ENCODE data around the gene AAR2.

AAR2 gene

DNA sequence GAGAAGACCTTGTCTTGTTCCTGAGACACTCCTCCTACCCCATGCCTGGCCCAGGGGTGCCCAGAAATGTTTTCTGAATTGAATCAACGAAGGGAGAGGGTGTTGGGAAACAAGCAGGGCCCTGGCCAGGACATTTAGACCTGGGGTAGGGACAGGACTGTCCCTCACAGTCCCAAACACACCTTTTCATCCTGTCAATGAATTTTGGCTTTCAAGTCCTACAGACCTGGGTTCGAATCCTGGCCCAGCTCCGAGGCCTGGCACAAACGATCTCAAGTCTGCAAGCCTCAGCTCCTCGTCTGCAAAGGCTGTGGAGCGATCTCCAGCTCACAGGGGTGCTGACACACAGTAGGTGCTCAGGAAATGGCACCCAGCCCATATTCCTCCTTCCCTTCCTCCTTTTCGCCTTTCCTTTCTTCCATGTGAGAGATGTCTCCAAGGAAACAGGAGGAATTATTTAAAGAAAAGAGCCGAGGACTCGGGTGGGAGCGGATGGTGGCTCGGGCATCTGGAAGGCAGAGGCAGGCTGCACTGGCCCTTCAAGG, 62.6 kb downstream of the AAR2 start:
- Histone ChIP-seq H3K4ac (ENCODE audit: low read depth in 1 of 2, low read length in 2 of 2) (no peak overlapping the region), H4K8ac (ENCODE audit: low read length) (no peak overlapping the region), H2BK120ac (ENCODE audit: low read depth, low read length) (no peak overlapping the region), H3K4me1 (ENCODE audit: control insufficient read depth, insufficient read depth, low read depth, low read length) (no peaks in the 10 kb centered on the region), H3K9ac (ENCODE audit: low read length) (no peak overlapping the region), H2BK12ac (ENCODE audit: low read length in 2 of 2) (no peak overlapping the region), H3K27ac (ENCODE audit: low read length, poor library complexity, severe bottlenecking) (no peak overlapping the region), H3K9me3 (ENCODE audit: control insufficient read depth, low read length) (no peaks in the 10 kb centered on the region), H3K79me1 (replicated peaks; ENCODE audit: low read length, poor library complexity, severe bottlenecking) (no peaks in the 10 kb centered on the region), H2AK5ac (ENCODE audit: low read length, severe bottlenecking) (no peak overlapping the region), H3K23ac (ENCODE audit: low read length in 2 of 2) (no peak overlapping the region), H3K4me2 (ENCODE audit: low read length, poor library complexity, severe bottlenecking) (no peak overlapping the region), H3K18ac (ENCODE audit: low read depth in 1 of 2, low read length in 2 of 2) (no peak overlapping the region), H3K27me3 (ENCODE audit: control insufficient read depth in 1 of 2, insufficient read depth in 1 of 2, low read length in 2 of 2) (peaks cover 71 to 86% of the 10 kb centered on the region in 2 experiments), H4K91ac (ENCODE audit: low read length) (no peak overlapping the region), H2AFZ (ENCODE audit: low read depth, low read length) (no peak overlapping the region), H2BK15ac (ENCODE audit: low read depth, poor library complexity, severe bottlenecking) (no peak overlapping the region), H2BK5ac (ENCODE audit: low read depth, low read length, poor library complexity, severe bottlenecking) (no peak overlapping the region), H3K4me3 (ENCODE audit: insufficient read depth in 1 of 2, low read depth in 1 of 2, low read length in 2 of 2) (no peak overlapping the region), H3K36me3 (ENCODE audit: control insufficient read depth in 1 of 2, insufficient read depth in 2 of 2, low read depth in 1 of 2, low read length in 2 of 2) (no peaks in the 10 kb centered on the region), H3K14ac (ENCODE audit: low read length in 2 of 2) (no peak overlapping the region)
- no peak for DNase-seq
- 84% methylated on average over 9 of the region's 11 CpGs for WGBS

GRCh38 chr20:36299459-36299858, 63.2 kb downstream of the AAR2 start:
- Histone ChIP-seq H3K36me3 (ENCODE audit: control insufficient read depth in 1 of 2, insufficient read depth in 2 of 2, low read depth in 1 of 2, low read length in 2 of 2) (no peaks in the 10 kb centered on the region), H2BK5ac (ENCODE audit: low read depth, low read length, poor library complexity, severe bottlenecking) (no peak overlapping the region), H3K4me1 (ENCODE audit: control insufficient read depth, insufficient read depth, low read depth, low read length) (no peaks in the 10 kb centered on the region), H4K8ac (ENCODE audit: low read length) (no peak overlapping the region), H3K79me1 (replicated peaks; ENCODE audit: low read length, poor library complexity, severe bottlenecking) (no peaks in the 10 kb centered on the region), H2BK15ac (ENCODE audit: low read depth, poor library complexity, severe bottlenecking) (no peak overlapping the region), H2BK120ac (ENCODE audit: low read depth, low read length) (no peak overlapping the region), H3K14ac (ENCODE audit: low read length in 2 of 2) (no peak overlapping the region), H3K4me3 (ENCODE audit: insufficient read depth in 1 of 2, low read depth in 1 of 2, low read length in 2 of 2) (no peak overlapping the region), H3K27ac (ENCODE audit: low read length, poor library complexity, severe bottlenecking) (no peak overlapping the region), H4K91ac (ENCODE audit: low read length) (no peak overlapping the region), H3K4ac (ENCODE audit: low read depth in 1 of 2, low read length in 2 of 2) (no peak overlapping the region), H2AK5ac (ENCODE audit: low read length, severe bottlenecking) (no peak overlapping the region), H3K9me3 (ENCODE audit: control insufficient read depth, low read length) (no peaks in the 10 kb centered on the region), H3K23ac (ENCODE audit: low read length in 2 of 2) (no peak overlapping the region), H3K18ac (ENCODE audit: low read depth in 1 of 2, low read length in 2 of 2) (no peak overlapping the region), H2AFZ (ENCODE audit: low read depth, low read length) (no peak overlapping the region), H3K9ac (ENCODE audit: low read length) (no peak overlapping the region), H3K4me2 (ENCODE audit: low read length, poor library complexity, severe bottlenecking) (no peak overlapping the region), H2BK12ac (ENCODE audit: low read length in 2 of 2) (no peak overlapping the region), H3K27me3 (ENCODE audit: control insufficient read depth in 1 of 2, insufficient read depth in 1 of 2, low read length in 2 of 2) (peaks cover 76 to 92% of the 10 kb centered on the region in 2 experiments)
- WGBS, result 41% methylated on average over 3 of the region's 4 CpGs
- no peak for DNase-seq

DNA sequence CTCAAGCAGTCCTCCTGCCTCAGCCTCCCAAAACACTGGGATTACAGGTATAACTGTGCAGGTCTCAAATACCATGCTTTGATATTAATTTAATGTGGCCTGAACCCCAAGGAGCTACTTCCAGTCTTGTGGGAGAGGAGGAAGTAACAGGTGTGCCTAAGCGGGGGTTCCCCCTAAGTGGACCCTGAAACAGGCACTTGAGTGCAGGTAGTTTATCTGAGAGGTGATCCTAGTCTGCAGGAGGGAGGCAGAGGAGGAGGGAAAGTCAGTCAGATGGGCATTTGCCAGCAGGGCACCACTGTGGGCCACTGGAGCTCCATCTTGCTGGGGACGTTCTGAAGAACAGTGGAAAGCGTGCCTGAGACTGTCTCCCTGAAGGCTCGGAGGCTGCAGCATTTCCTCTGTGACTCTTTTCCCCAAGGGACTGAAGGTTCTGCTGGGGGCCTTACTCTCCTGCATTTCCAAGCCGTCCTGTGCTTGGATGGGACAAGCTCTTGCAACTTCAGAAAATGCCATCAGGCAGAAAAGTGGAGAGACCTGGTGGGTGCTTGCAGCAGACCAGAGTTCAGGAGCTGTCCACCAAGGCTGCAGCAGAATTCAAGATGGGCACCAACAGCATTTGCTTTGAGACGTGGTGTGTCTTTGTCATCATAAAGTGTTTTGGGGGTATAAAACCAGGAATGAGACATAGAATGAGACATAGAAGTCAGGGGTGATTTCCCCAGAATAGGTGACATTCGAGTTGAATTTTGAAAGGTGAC, 65.3 kb downstream of the AAR2 start:
- Histone ChIP-seq H2BK15ac (ENCODE audit: low read depth, poor library complexity, severe bottlenecking) (no peak overlapping the region), H2BK120ac (ENCODE audit: low read depth, low read length) (no peak overlapping the region), H3K4me3 (ENCODE audit: insufficient read depth in 1 of 2, low read depth in 1 of 2, low read length in 2 of 2) (no peak overlapping the region), H2AFZ (ENCODE audit: low read depth, low read length) (no peak overlapping the region), H3K9ac (ENCODE audit: low read length) (no peak overlapping the region), H3K14ac (ENCODE audit: low read length in 2 of 2) (no peak overlapping the region), H3K27me3 (ENCODE audit: control insufficient read depth in 1 of 2, insufficient read depth in 1 of 2, low read length in 2 of 2) (peaks cover 84 to 93% of the 10 kb centered on the region in 2 experiments), H3K9me3 (ENCODE audit: control insufficient read depth, low read length) (no peaks in the 10 kb centered on the region), H3K4me1 (ENCODE audit: control insufficient read depth, insufficient read depth, low read depth, low read length) (peaks cover 3% of the 10 kb centered on the region), H3K79me1 (replicated peaks; ENCODE audit: low read length, poor library complexity, severe bottlenecking) (no peaks in the 10 kb centered on the region), H3K18ac (ENCODE audit: low read depth in 1 of 2, low read length in 2 of 2) (no peak overlapping the region), H2AK5ac (ENCODE audit: low read length, severe bottlenecking) (no peak overlapping the region), H2BK12ac (ENCODE audit: low read length in 2 of 2) (no peak overlapping the region), H3K23ac (ENCODE audit: low read length in 2 of 2) (no peak overlapping the region), H3K27ac (ENCODE audit: low read length, poor library complexity, severe bottlenecking) (no peak overlapping the region), H4K8ac (ENCODE audit: low read length) (no peak overlapping the region), H2BK5ac (ENCODE audit: low read depth, low read length, poor library complexity, severe bottlenecking) (no peak overlapping the region), H3K4me2 (ENCODE audit: low read length, poor library complexity, severe bottlenecking) (no peak overlapping the region), H3K36me3 (ENCODE audit: control insufficient read depth in 1 of 2, insufficient read depth in 2 of 2, low read depth in 1 of 2, low read length in 2 of 2) (no peaks in the 10 kb centered on the region), H4K91ac (ENCODE audit: low read length) (no peak overlapping the region), H3K4ac (ENCODE audit: low read depth in 1 of 2, low read length in 2 of 2) (no peak overlapping the region)
- whole genome bisulfite sequencing, result 68% methylated on average over 7 of the region's 7 CpGs
- DNase-seq, result no peak

DNA sequence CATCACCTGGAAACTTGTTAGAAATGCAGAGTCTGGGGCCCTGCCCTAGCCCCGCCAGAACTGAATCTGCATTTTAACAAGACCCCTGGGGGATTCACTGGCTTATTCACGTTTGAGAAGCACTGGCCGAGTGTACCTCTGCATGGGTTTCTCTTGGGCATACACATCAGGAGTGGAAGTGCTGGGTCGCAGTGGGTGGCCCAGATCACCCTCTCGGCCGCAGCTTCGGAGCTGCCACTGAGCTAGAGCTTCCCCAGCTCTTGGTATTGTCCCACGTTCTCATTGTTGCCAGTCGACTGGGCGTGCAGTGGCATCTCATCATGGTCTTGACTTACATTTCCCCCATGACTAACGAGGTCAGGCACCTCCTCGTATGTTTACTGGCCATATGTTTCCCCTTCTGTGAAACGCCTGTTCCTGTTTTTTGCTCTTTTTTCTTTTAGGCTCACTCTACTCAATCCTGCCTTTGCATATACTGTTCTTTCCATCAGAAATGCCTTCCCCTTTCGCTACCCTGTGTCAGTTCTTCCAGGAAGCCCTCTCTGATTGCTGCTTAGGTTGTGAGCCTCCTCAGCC, 66.8 kb downstream of the AAR2 start:
- no peak overlapping the region for H2BK15ac ChIP-seq (ENCODE audit: low read depth, poor library complexity, severe bottlenecking)
- H2AK5ac ChIP-seq (ENCODE audit: low read length, severe bottlenecking), result no peak overlapping the region
- peaks cover 12% of the 10 kb centered on the region for H3K4me1 ChIP-seq (ENCODE audit: control insufficient read depth, insufficient read depth, low read depth, low read length)
- no peak overlapping the region for H3K23ac ChIP-seq (ENCODE audit: low read length in 2 of 2)
- no peak overlapping the region for H3K18ac ChIP-seq (ENCODE audit: low read depth in 1 of 2, low read length in 2 of 2)
- no peak overlapping the region for H2AFZ ChIP-seq (ENCODE audit: low read depth, low read length)
- no peak overlapping the region for H3K4ac ChIP-seq (ENCODE audit: low read depth in 1 of 2, low read length in 2 of 2)
- no peak overlapping the region for H3K14ac ChIP-seq (ENCODE audit: low read length in 2 of 2)
- no peak overlapping the region for H4K91ac ChIP-seq (ENCODE audit: low read length)
- H3K4me3 ChIP-seq (ENCODE audit: insufficient read depth in 1 of 2, low read depth in 1 of 2, low read length in 2 of 2), result no peak overlapping the region
- no peaks in the 10 kb centered on the region for H3K36me3 ChIP-seq (ENCODE audit: control insufficient read depth in 1 of 2, insufficient read depth in 2 of 2, low read depth in 1 of 2, low read length in 2 of 2)
- peaks cover 89 to 95% of the 10 kb centered on the region in 2 experiments for H3K27me3 ChIP-seq (ENCODE audit: control insufficient read depth in 1 of 2, insufficient read depth in 1 of 2, low read length in 2 of 2)
- no peak overlapping the region for H3K4me2 ChIP-seq (ENCODE audit: low read length, poor library complexity, severe bottlenecking)
- 49% methylated on average over 14 of the region's 14 CpGs for WGBS
- DNase-seq, result no peak
- no peaks in the 10 kb centered on the region for H3K79me1 ChIP-seq (replicated peaks; ENCODE audit: low read length, poor library complexity, severe bottlenecking)
- no peak overlapping the region for H4K8ac ChIP-seq (ENCODE audit: low read length)
- H2BK12ac ChIP-seq (ENCODE audit: low read length in 2 of 2), result no peak overlapping the region
- no peak overlapping the region for H3K27ac ChIP-seq (ENCODE audit: low read length, poor library complexity, severe bottlenecking)
- H3K9me3 ChIP-seq (ENCODE audit: control insufficient read depth, low read length), result no peaks in the 10 kb centered on the region
- H3K9ac ChIP-seq (ENCODE audit: low read length), result no peak overlapping the region
- H2BK5ac ChIP-seq (ENCODE audit: low read depth, low read length, poor library complexity, severe bottlenecking), result no peak overlapping the region
- no peak overlapping the region for H2BK120ac ChIP-seq (ENCODE audit: low read depth, low read length)
